Measurements from ENCODE around the gene ATG4C. TPM values are rescaled to one million over a fixed set of nuclear protein-coding genes. Genes with fewer than 3 reads are reported as not detected.

ATG4C gene
- total and polyA plus RNA-seq, 2 of the 4 experiments (the other 2 are of a cell fraction), result 4.7 to 7.2 TPM

- BruUV-seq (replicated peaks), result no TSS peak
- no peak for DNase-seq
- Histone ChIP-seq H2BK15ac (ENCODE audit: low read depth, low read length) (no peak overlapping the region), H4K20me1 (ENCODE audit: insufficient read depth, low read length) (no peaks in the 10 kb centered on the region), H3K9me1 (ENCODE audit: insufficient read depth, low read length) (no peaks in the 10 kb centered on the region), H2AK9ac (replicated peaks; ENCODE audit: low read depth, low read length, poor library complexity) (no peak overlapping the region), H2AK5ac (ENCODE audit: low read depth, low read length) (no peak overlapping the region), H4K5ac (ENCODE audit: low read depth, low read length) (no peak overlapping the region), H3K9me3 (ENCODE audit: control insufficient read depth, insufficient read depth, low read length) (no peaks in the 10 kb centered on the region), H3K4me2 (ENCODE audit: low read depth, low read length) (no peak overlapping the region), H3K18ac (ENCODE audit: low read depth, low read length) (no peak overlapping the region), H2BK120ac (ENCODE audit: low read depth, low read length) (no peak overlapping the region), H3K27ac (ENCODE audit: insufficient read depth, low read length) (no peak overlapping the region), H2BK5ac (ENCODE audit: low read depth, low read length, poor library complexity, severe bottlenecking) (no peak overlapping the region), H2AFZ (replicated peaks; ENCODE audit: low read length, poor library complexity) (no peak overlapping the region), H3K36me3 (ENCODE audit: control insufficient read depth, insufficient read depth, low read length) (no peaks in the 10 kb centered on the region), H3K23ac (ENCODE audit: low read depth, low read length) (no peak overlapping the region), H3K4me1 (ENCODE audit: control insufficient read depth, insufficient read depth, low read length) (no peaks in the 10 kb centered on the region), H4K8ac (ENCODE audit: low read depth in 2 of 2, low read length in 2 of 2) (no peak overlapping the region), H3K27me3 (ENCODE audit: control insufficient read depth, insufficient read depth, low read length) (peaks cover 6% of the 10 kb centered on the region), H3K4ac (ENCODE audit: low read depth, low read length) (no peak overlapping the region), H3K79me1 (ENCODE audit: low read depth in 1 of 2, low read length in 2 of 2) (no peaks in the 10 kb centered on the region), H3K4me3 (ENCODE audit: insufficient read depth, low read depth, low read length) (no peak overlapping the region), H2BK20ac (ENCODE audit: low read depth, low read length) (no peak overlapping the region), H3K56ac (ENCODE audit: extremely low read depth, insufficient read depth, low read length) (no peak overlapping the region), H3K14ac (replicated peaks; ENCODE audit: low read depth, low read length) (no peak overlapping the region), H3K9ac (ENCODE audit: low read depth, low read length) (no peak overlapping the region), H4K91ac (ENCODE audit: insufficient read depth, low read depth, low read length) (no peak overlapping the region)
- intact Hi-C loops (cut with micrococcal nuclease) (no loop called here), in situ Hi-C loops (cut with MboI; ENCODE audit: low sequenced_read_pairs) (no loop called here), dilution Hi-C loops (cut with HindIII; ENCODE audit: low sequenced_read_pairs, unreplicated experiment) (no loop called here)
- ChIA-PET CTCF (interaction anchor here (0.6 to 0.7 kb wide), 2 partner anchors 9 to 25 kb away, joined by 3 to 5 read pairs; no protein-coding TSS in a partner anchor), POLR2A (ENCODE audit: unreplicated experiment) (interaction anchor here (0.7 kb wide), 1 partner anchor 388 kb away, joined by 3 read pairs; no protein-coding TSS in a partner anchor)
- WGBS, 2 experiments (ENCODE audit: extremely low coverage in 2 of 2, insufficient read length in 1 of 2), result no CpG with 5 or more reads among the region's 1 CpG
- ATAC-seq (ENCODE audit: low read depth), result no peak
- TF ChIP-seq RFX5 (IDR thresholded peaks at IDR 0.05; ENCODE audit: low read depth, low read length) (no peak), POLR2A (IDR thresholded peaks at IDR 0.05; ENCODE audit: low read depth, low read length) (no peak), CHD1 (IDR thresholded peaks at IDR 0.05; ENCODE audit: low read depth, low read length) (no peak), FOS (IDR thresholded peaks at IDR 0.05; ENCODE audit: low read depth, low read length) (no peak), SMC3 (IDR thresholded peaks at IDR 0.05; ENCODE audit: low read depth, low read length) (no peak), MAZ (IDR thresholded peaks at IDR 0.05; ENCODE audit: borderline replicate concordance, low read depth, low read length) (no peak), RCOR1 (IDR thresholded peaks at IDR 0.05; ENCODE audit: insufficient replicate concordance, low read length) (no peak), CTCF (conservative IDR thresholded peaks at IDR 0.05; ENCODE audit: low read depth, low read length) (no peak), MXI1 (IDR thresholded peaks at IDR 0.05; ENCODE audit: borderline replicate concordance, low read depth, low read length) (no peak), BHLHE40 (IDR thresholded peaks at IDR 0.05; ENCODE audit: low read depth, low read length) (no peak), MAFK (IDR thresholded peaks at IDR 0.05; ENCODE audit: low read depth, low read length) (no peak), CEBPB (IDR thresholded peaks at IDR 0.05; ENCODE audit: low read depth, low read length) (no peak), RAD21 (IDR thresholded peaks at IDR 0.05; ENCODE audit: low read length) (no peak), ELK1 (IDR thresholded peaks at IDR 0.05; ENCODE audit: borderline replicate concordance, low read depth, low read length) (no peak), USF2 (IDR thresholded peaks at IDR 0.05; ENCODE audit: low read depth, low read length) (no peak), NFE2L2 (IDR thresholded peaks at IDR 0.05; ENCODE audit: low read depth, low read length) (no peak)
Measured at GRCh38 chr1:62901650-62902049, 117.7 kb downstream of the ATG4C start.

All from IMR-90 (cell line).